AG08395 (cell line): ENCODE measurements around the gene RACK1.
A peak's percentile ranks its signal among the peaks of the same experiment; 100 is the strongest.

Source experiments
- DNase-seq: peaks from one replicate; pipeline ENCODE4 v3.0.0; 2012; ENCODE audit warnings: mixed read lengths, low spot score

RACK1 gene

GRCh38 chr5:181259974-181260719, 16.4 kb upstream of the RACK1 start:
- DNase-seq: no peak

GRCh38 chr5:181259283-181259682, 15.6 kb upstream of the RACK1 start:
- no peak for DNase-seq

GRCh38 chr5:181258576-181258975, 14.9 kb upstream of the RACK1 start:
- no peak for DNase-seq

- DNase-seq: no peak
Observed at GRCh38 chr5:181255836-181256578, 12.3 kb upstream of the RACK1 start.

GRCh38 chr5:181255276-181255675, 11.6 kb upstream of the RACK1 start:
- no peak for DNase-seq

- DNase-seq: no peak
Observed at GRCh38 chr5:181248277-181248676, 4.6 kb upstream of the RACK1 start.

- peak; percentile 94 for DNase-seq
Observed at GRCh38 chr5:181246276-181247049, 2.8 kb upstream of the RACK1 start.

- no peak for DNase-seq
Observed at GRCh38 chr5:181245427-181246275, 1.9 kb upstream of the RACK1 start.

- DNase-seq: no peak
Observed at GRCh38 chr5:181243018-181243563, 615 bp downstream of the RACK1 start.

- DNase-seq: no peak
Observed at GRCh38 chr5:181242031-181242451, 1.7 kb downstream of the RACK1 start.

GRCh38 chr5:181241393-181241975, 2.2 kb downstream of the RACK1 start:
- DNase-seq: peak; percentile 75

- DNase-seq: no peak
Observed at GRCh38 chr5:181239062-181239663, 4.5 kb downstream of the RACK1 start.

GRCh38 chr5:181237729-181238385, 5.8 kb downstream of the RACK1 start:
- no peak for DNase-seq

GRCh38 chr5:181236954-181237641, 6.6 kb downstream of the RACK1 start:
- no peak for DNase-seq

GRCh38 chr5:181236471-181236870, 7.2 kb downstream of the RACK1 start:
- DNase-seq: no peak

GRCh38 chr5:181235689-181236366, 7.9 kb downstream of the RACK1 start:
- no peak for DNase-seq

- DNase-seq: no peak
Observed at GRCh38 chr5:181235323-181235688, 8.4 kb downstream of the RACK1 start.

- DNase-seq: no peak
Observed at GRCh38 chr5:181234455-181235306, 9.0 kb downstream of the RACK1 start.
